HEK293 (cell line): Measurements from ENCODE around the gene PLA2G4B.

Source experiments
- CTCF ChIA-PET: fragments of 350-600 bp; formaldehyde crosslinking; extraction: SDS; loops from one replicate; lab custom pipeline; 2021; ENCODE audit warnings: antibody characterized with exemption; lab: Yijun Ruan, JAX
- POLR2A ChIA-PET: fragments of 300-600 bp; formaldehyde crosslinking; extraction: SDS; loops from one replicate; lab custom pipeline; 2020; ENCODE audit warnings: antibody characterized with exemption, inconsistent platforms; lab: Yijun Ruan, JAX
- H3K27ac ChIP-seq: fragments of 200-500 bp; sonication (Bioruptor generic); 2 replicates; pipeline ENCODE4 v1.5.1; 2014; ENCODE audit warnings: low read depth, low read length, control low read depth, inconsistent platforms; ENCODE audit errors: extremely low read depth
- H3K36me3 ChIP-seq, 2 experiments: fragments of 200-500 bp in 1 of 2; sonication (Bioruptor generic) in 1 of 2; 1 replicate in 1 of 2; 2 replicates in 1 of 2; pipeline ENCODE4 v1.5.1; 2014 to 2017; ENCODE audit warnings: inconsistent platforms in 2 of 2, low read length in 2 of 2; ENCODE audit not compliant: control insufficient read depth in 2 of 2, insufficient read depth in 1 of 2
- H3K4me1 ChIP-seq: fragments of 200-500 bp; sonication (Bioruptor generic); 2 replicates; pipeline ENCODE4 v1.5.1; 2014; ENCODE audit warnings: mild to moderate bottlenecking, low read length, inconsistent platforms; ENCODE audit not compliant: control insufficient read depth, insufficient read depth
- H3K4me3 ChIP-seq: 2 replicates; pipeline ENCODE4 v1.5.1; 2011; ENCODE audit warnings: low read depth, mild to moderate bottlenecking, control low read depth, low read length, moderate library complexity
- H3K9me3 ChIP-seq: fragments of 200-500 bp; sonication (Bioruptor generic); 2 replicates; pipeline ENCODE4 v1.5.1; 2014; ENCODE audit warnings: low read depth, low read length, inconsistent platforms; ENCODE audit not compliant: control insufficient read depth, insufficient read depth
- KLF9 ChIP-seq: fragments of 450-650 bp; formaldehyde crosslinking; IDR thresholded peaks from 2 replicates; pipeline ENCODE4 v1.5.1; 2016; ENCODE audit warnings: missing biosample characterization, missing genetic modification characterization, low read depth
- ZFP69B ChIP-seq: fragments of 450-650 bp; formaldehyde crosslinking; IDR thresholded peaks from 2 replicates; pipeline ENCODE4 v1.5.1; 2016; ENCODE audit warnings: missing biosample characterization, missing genetic modification characterization
- ZNF169 ChIP-seq: fragments of 450-650 bp; formaldehyde crosslinking; IDR thresholded peaks from 2 replicates; pipeline ENCODE4 v1.5.1; 2016; ENCODE audit warnings: missing biosample characterization, missing genetic modification characterization
- ZNF19 ChIP-seq: fragments of 450-650 bp; formaldehyde crosslinking; IDR thresholded peaks from 2 replicates; pipeline ENCODE4; 2016; ENCODE audit warnings: missing biosample characterization, missing genetic modification characterization, low read depth
- ZNF394 ChIP-seq: fragments of 450-650 bp; formaldehyde crosslinking; IDR thresholded peaks from 2 replicates; pipeline ENCODE4 v1.5.1; 2016; ENCODE audit warnings: missing biosample characterization, missing genetic modification characterization, mild to moderate bottlenecking, moderate library complexity, borderline replicate concordance
- ZNF521 ChIP-seq: fragments of 450-650 bp; formaldehyde crosslinking; IDR thresholded peaks from 2 replicates; pipeline ENCODE4 v1.5.1; 2017; ENCODE audit warnings: missing biosample characterization, mild to moderate bottlenecking, missing genetic modification characterization
- ZNF544 ChIP-seq: fragments of 450-650 bp; formaldehyde crosslinking; IDR thresholded peaks from 2 replicates; pipeline ENCODE4 v1.5.0; 2017; ENCODE audit warnings: missing biosample characterization, missing genetic modification characterization
- ZNF621 ChIP-seq: fragments of 450-650 bp; formaldehyde crosslinking; IDR thresholded peaks from 2 replicates; pipeline ENCODE4 v1.5.1; 2017; ENCODE audit warnings: missing biosample characterization, missing genetic modification characterization
- ZNF664 ChIP-seq: fragments of 450-650 bp; formaldehyde crosslinking; IDR thresholded peaks from 2 replicates; pipeline ENCODE4 v1.5.1; 2016; ENCODE audit warnings: missing biosample characterization, missing genetic modification characterization
- ZNF670 ChIP-seq: fragments of 450-650 bp; formaldehyde crosslinking; IDR thresholded peaks from 2 replicates; pipeline ENCODE4 v1.5.1; 2016; ENCODE audit warnings: missing biosample characterization, missing genetic modification characterization, low read depth
- ZNF776 ChIP-seq: fragments of 450-650 bp; formaldehyde crosslinking; IDR thresholded peaks from 2 replicates; pipeline ENCODE4 v1.5.0; 2017; ENCODE audit warnings: missing biosample characterization, missing genetic modification characterization, borderline replicate concordance
- ZNF837 ChIP-seq: fragments of 450-650 bp; formaldehyde crosslinking; IDR thresholded peaks from 2 replicates; pipeline ENCODE4 v1.5.1; 2016; ENCODE audit warnings: missing biosample characterization, missing genetic modification characterization
- TF ChIP-seq, protein P1 (sequence below): fragments of 450-650 bp; formaldehyde crosslinking; IDR thresholded peaks from 2 replicates; pipeline ENCODE4 v1.5.1; 2016; ENCODE audit warnings: missing biosample characterization, missing genetic modification characterization, borderline replicate concordance
- TF ChIP-seq, protein P2 (sequence below): fragments of 450-650 bp; formaldehyde crosslinking; IDR thresholded peaks from 2 replicates; pipeline ENCODE4 v1.5.1; 2016; ENCODE audit warnings: missing biosample characterization, missing genetic modification characterization
- TF ChIP-seq, protein P3 (sequence below): fragments of 450-650 bp; formaldehyde crosslinking; IDR thresholded peaks from 2 replicates; pipeline ENCODE4 v1.5.1; 2016; ENCODE audit warnings: missing biosample characterization, missing genetic modification characterization
- TF ChIP-seq, protein P4 (sequence below): fragments of 450-650 bp; formaldehyde crosslinking; IDR thresholded peaks from 2 replicates; pipeline ENCODE4 v1.5.1; 2016; ENCODE audit warnings: missing biosample characterization, missing genetic modification characterization

PLA2G4B gene

DNA sequence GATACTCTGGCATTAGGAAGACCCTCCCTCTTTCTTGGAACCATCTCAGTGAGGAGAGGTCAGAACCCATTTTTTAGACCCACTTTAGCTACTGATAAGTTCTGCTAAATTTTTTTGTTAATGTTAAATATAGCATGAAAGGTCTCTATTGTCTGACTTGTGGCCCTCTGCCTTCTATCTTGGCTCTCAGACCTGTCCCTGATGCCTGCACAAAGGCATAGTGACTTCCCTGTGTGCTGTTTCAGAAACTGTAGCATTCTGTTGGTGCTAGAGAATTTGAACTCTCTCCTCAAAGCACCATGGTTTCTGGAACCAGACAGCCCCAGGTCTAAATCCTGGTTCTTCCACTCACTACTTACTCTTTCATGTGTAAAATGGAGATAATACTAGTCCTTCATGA lies 49.0 kb upstream of the PLA2G4B start:
- ChIA-PET CTCF (interaction anchor here (0.9 to 4.9 kb wide), 3 partner anchors 13 to 20 kb away, joined by 3 to 24 read pairs (median 4); partner anchors contain the start of gene MAPKBP1), POLR2A (interaction anchor here (0.7 kb wide), 1 partner anchor 10 kb away, joined by 3 read pairs; no protein-coding TSS in a partner anchor)
- H3K4me3 ChIP-seq: no peak overlapping the region
- H3K27ac ChIP-seq: no peak overlapping the region
- no peaks in the 10 kb centered on the region for H3K4me1 ChIP-seq
- no peaks in the 10 kb centered on the region for H3K36me3 ChIP-seq
- TF ChIP-seq, protein P1, sequence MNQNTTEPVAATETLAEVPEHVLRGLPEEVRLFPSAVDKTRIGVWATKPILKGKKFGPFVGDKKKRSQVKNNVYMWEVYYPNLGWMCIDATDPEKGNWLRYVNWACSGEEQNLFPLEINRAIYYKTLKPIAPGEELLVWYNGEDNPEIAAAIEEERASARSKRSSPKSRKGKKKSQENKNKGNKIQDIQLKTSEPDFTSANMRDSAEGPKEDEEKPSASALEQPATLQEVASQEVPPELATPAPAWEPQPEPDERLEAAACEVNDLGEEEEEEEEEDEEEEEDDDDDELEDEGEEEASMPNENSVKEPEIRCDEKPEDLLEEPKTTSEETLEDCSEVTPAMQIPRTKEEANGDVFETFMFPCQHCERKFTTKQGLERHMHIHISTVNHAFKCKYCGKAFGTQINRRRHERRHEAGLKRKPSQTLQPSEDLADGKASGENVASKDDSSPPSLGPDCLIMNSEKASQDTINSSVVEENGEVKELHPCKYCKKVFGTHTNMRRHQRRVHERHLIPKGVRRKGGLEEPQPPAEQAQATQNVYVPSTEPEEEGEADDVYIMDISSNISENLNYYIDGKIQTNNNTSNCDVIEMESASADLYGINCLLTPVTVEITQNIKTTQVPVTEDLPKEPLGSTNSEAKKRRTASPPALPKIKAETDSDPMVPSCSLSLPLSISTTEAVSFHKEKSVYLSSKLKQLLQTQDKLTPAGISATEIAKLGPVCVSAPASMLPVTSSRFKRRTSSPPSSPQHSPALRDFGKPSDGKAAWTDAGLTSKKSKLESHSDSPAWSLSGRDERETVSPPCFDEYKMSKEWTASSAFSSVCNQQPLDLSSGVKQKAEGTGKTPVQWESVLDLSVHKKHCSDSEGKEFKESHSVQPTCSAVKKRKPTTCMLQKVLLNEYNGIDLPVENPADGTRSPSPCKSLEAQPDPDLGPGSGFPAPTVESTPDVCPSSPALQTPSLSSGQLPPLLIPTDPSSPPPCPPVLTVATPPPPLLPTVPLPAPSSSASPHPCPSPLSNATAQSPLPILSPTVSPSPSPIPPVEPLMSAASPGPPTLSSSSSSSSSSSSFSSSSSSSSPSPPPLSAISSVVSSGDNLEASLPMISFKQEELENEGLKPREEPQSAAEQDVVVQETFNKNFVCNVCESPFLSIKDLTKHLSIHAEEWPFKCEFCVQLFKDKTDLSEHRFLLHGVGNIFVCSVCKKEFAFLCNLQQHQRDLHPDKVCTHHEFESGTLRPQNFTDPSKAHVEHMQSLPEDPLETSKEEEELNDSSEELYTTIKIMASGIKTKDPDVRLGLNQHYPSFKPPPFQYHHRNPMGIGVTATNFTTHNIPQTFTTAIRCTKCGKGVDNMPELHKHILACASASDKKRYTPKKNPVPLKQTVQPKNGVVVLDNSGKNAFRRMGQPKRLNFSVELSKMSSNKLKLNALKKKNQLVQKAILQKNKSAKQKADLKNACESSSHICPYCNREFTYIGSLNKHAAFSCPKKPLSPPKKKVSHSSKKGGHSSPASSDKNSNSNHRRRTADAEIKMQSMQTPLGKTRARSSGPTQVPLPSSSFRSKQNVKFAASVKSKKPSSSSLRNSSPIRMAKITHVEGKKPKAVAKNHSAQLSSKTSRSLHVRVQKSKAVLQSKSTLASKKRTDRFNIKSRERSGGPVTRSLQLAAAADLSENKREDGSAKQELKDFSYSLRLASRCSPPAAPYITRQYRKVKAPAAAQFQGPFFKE (tag by site-specific recombination): no peak
- TF ChIP-seq KLF9 (tag by site-specific recombination) (no peak), ZNF621 (tag by site-specific recombination) (no peak), ZNF776 (tag by site-specific recombination) (no peak), ZNF837 (tag by site-specific recombination) (no peak), ZNF664 (tag by site-specific recombination) (no peak), ZNF521 (tag by site-specific recombination) (no peak), ZNF670 (no peak), ZFP69B (no peak), ZNF19 (tag by site-specific recombination) (no peak), ZNF394 (tag by site-specific recombination) (no peak), ZNF169 (tag by site-specific recombination) (no peak), ZNF544 (tag by site-specific recombination) (no peak)
- TF ChIP-seq, protein P2, sequence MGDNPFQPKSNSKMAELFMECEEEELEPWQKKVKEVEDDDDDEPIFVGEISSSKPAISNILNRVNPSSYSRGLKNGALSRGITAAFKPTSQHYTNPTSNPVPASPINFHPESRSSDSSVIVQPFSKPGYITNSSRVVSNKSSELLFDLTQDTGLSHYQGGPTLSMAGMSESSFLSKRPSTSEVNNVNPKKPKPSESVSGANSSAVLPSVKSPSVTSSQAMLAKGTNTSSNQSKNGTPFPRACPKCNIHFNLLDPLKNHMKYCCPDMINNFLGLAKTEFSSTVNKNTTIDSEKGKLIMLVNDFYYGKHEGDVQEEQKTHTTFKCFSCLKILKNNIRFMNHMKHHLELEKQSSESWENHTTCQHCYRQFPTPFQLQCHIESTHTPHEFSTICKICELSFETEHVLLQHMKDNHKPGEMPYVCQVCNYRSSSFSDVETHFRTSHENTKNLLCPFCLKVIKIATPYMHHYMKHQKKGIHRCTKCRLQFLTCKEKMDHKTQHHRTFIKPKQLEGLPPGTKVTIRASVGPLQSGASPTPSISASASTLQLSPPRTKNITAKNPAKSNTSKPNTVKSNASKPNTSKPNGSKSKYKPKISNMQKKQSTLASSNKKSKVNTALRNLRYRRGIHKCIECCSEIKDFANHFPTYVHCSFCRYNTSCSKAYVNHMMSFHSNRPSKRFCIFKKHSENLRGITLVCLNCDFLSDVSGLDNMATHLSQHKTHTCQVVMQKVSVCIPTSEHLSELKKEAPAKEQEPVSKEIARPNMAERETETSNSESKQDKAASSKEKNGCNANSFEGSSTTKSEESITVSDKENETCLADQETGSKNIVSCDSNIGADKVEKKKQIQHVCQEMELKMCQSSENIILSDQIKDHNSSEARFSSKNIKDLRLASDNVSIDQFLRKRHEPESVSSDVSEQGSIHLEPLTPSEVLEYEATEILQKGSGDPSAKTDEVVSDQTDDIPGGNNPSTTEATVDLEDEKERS (tag by site-specific recombination): no peak
- TF ChIP-seq, protein P3, sequence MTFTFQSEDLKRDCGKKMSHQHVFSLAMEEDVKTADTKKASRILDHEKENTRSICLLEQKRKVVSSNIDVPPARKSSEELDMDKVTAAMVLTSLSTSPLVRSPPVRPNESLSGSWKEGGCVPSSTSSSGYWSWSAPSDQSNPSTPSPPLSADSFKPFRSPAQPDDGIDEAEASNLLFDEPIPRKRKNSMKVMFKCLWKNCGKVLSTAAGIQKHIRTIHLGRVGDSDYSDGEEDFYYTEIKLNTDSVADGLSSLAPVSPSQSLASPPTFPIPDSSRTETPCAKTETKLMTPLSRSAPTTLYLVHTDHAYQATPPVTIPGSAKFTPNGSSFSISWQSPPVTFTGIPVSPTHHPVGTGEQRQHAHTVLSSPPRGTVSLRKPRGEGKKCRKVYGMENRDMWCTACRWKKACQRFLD: no peak
- TF ChIP-seq, protein P4, sequence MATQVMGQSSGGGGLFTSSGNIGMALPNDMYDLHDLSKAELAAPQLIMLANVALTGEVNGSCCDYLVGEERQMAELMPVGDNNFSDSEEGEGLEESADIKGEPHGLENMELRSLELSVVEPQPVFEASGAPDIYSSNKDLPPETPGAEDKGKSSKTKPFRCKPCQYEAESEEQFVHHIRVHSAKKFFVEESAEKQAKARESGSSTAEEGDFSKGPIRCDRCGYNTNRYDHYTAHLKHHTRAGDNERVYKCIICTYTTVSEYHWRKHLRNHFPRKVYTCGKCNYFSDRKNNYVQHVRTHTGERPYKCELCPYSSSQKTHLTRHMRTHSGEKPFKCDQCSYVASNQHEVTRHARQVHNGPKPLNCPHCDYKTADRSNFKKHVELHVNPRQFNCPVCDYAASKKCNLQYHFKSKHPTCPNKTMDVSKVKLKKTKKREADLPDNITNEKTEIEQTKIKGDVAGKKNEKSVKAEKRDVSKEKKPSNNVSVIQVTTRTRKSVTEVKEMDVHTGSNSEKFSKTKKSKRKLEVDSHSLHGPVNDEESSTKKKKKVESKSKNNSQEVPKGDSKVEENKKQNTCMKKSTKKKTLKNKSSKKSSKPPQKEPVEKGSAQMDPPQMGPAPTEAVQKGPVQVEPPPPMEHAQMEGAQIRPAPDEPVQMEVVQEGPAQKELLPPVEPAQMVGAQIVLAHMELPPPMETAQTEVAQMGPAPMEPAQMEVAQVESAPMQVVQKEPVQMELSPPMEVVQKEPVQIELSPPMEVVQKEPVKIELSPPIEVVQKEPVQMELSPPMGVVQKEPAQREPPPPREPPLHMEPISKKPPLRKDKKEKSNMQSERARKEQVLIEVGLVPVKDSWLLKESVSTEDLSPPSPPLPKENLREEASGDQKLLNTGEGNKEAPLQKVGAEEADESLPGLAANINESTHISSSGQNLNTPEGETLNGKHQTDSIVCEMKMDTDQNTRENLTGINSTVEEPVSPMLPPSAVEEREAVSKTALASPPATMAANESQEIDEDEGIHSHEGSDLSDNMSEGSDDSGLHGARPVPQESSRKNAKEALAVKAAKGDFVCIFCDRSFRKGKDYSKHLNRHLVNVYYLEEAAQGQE (tag by site-specific recombination): no peak
- no peaks in the 10 kb centered on the region for H3K9me3 ChIP-seq
